EH (cell line): ENCODE measurements around the gene H2AZ1.
A peak's percentile ranks its signal among the peaks of the same experiment; 100 is the strongest.
"Not testable (repeated sequence)": the region's sequence is repeated elsewhere in the genome, so short reads cannot be mapped to it uniquely, and the experiment has no call there.

ENCODE experiments used
- DNase-seq: peaks from one replicate; pipeline ENCODE4 v3.0.0-alpha.2; 2015; ENCODE audit warnings: low read depth

H2AZ1 gene

DNA sequence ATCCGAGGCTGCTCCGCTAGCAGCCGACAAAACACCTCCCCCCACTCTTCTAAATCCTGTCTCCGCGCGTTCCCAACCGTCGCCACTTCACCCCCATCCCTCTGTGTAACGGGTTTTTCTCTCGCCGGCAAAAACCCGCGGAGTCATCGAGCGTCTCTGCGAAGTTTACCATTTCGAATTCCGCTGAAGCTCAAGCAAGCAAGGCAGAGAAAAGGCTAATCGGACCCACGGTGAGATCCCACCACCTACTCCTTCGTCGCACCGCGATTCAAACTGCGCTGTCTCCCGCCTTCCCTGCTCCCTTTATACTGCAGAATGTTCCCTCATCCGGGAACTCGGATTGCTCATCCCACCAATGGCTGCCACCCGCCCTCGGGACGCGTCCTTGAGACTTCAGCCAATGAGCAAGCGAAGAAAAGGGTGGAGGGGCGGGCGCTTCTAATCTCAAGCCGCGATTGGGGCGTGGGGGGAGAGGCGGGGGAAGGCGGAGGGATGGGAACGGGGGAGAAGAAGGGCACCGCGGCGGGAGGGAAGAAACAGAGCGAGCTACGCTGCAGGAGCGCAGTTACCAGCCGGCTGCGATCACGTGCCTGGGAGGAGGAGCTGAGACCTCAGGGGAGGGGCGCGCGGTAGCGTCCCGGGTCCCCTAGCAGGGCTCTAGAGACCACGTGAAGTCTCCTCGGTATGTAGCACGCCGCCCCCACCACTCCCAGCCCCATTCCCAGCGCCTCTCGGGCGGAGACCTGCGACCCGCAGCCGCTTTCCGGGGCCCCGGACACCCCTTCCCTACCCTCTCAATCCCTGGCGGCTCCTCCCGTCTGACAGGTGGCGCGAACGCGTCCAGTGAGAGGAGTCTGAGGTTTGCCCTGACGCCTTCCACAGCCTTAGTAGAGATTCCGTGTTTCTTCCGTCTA, at the start of gene H2AZ1:
Gene H2AZ1 (minus strand): TSS at position 277 of the 914 bp plus-strand sequence. CDS start 105 bp downstream, at position 172.
- peak; percentile 99 for DNase-seq

GRCh38 chr4:99998062-99998867, 48.2 kb upstream of the H2AZ1 start:
- DNase-seq, result peak; percentile 56

DNA sequence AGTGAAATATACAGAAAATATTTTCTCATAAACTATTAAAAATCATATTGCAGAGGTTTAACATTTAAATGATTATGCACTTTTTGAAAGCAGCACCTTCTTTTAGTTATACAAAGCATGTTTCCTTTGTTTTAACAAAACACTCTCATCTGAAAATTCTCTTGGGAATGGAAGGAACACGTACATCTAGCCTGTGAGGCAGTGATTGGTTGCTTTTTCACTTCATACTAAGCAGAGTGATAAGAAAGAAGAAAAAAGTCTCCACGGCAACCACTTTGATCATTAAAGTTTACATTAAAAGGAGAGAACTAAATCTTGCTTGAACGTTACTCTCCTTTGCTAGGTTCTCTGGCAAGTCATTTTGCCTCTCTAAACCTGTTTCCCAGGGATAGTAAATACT, 41.7 kb upstream of the H2AZ1 start:
- DNase-seq, result no peak

DNA sequence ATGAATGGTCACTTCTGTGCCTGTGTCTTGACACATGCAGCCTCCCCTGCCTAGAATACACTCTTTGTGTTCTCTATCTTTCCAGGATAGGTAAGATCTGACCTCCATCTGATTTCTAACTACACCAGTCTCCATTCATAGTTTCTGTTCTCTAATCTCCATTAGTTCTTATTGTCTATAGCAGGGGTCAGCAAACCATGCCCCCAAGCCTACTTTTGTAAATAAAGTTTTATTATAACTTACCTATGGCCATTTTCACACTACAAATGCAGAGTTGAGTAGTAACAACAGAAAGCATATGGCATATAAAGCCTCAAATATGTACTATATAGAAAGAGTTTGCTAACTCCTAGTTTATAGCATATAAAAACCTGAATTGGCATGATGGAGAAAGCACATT, 37.6 kb upstream of the H2AZ1 start:
- DNase-seq, result no peak

DNA sequence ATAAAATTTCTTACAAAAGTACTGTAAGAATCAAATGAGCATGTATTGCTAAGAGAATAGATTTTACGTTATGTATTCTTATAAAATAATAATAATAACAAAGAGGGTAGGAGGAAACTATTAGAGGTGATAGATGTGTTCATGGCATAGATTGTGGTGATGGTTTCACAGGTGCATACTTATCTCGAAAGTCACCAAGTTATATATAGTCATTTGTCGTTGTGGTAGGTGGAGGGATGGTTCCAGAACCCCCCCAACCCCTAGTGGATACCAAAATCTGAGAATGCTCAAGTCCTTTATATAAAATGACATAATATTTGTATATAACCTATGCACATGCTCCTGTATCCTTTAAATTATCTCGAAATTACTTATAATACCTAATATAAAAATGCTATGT, 36.7 kb upstream of the H2AZ1 start:
- no peak for DNase-seq

- no peak for DNase-seq
These were observed 33.3 kb upstream of the H2AZ1 start for GRCh38 chr4:99983289-99983943.

- peak; percentile 65 for DNase-seq
These were observed 29.8 kb upstream of the H2AZ1 start for GRCh38 chr4:99979872-99980271.

DNA sequence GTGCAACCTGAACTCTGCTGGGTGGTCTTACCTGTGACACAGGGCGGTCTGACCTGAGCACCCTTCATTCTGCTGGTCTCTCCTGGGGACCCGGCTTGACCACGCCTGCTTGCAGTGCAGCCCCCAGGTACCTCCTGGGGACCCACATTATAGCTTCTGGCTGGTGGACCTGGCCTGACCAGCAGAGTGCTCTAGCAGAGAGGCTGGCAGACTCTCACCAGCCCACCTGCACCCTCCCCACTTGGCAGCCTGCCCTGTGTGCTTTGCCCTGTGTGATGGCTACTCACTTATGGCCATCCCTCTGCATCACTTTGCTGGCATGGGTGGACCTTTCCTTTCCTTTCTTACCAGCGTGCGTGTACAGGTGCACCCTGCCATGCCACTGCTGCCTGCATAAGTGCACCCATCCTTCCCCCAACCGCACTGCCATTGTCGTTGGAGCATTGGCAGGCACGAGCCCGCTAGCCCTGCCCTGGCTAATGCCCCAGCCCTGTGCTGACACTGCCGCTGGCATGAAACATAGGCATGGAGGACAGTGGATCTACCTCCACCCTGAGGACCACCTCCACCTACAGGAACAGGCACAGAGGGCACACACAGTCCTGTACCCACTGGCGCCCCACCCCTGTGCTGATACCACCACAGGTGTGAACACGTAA, 21.5 kb upstream of the H2AZ1 start:
- DNase-seq, result no peak

GRCh38 chr4:99968330-99968729, 18.3 kb upstream of the H2AZ1 start:
- peak; percentile 91 for DNase-seq

- DNase-seq, result peak; percentile 55
These were observed 16.6 kb upstream of the H2AZ1 start for GRCh38 chr4:99966692-99967091.

GRCh38 chr4:99965674-99966350, 15.7 kb upstream of the H2AZ1 start:
- DNase-seq, result no peak

DNA sequence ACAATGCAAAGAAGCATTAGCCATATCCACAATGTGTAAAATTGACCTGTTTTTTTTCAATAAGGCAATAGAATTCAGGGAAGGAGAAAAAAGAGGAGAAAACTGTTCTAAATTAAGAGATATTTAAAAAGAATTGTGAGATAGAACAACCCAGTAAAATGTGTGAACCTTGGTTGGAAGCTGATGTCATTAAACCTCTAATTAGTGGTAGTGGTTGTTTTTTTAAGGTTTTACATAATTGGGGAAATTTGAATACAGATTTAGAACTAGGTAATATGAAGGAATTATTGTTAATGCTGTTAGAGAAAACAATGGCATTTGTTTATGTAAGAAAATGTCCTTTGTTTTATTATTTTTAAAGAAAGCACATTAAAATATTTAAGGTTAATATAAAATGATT, 15.1 kb upstream of the H2AZ1 start:
- DNase-seq, result no peak

DNA sequence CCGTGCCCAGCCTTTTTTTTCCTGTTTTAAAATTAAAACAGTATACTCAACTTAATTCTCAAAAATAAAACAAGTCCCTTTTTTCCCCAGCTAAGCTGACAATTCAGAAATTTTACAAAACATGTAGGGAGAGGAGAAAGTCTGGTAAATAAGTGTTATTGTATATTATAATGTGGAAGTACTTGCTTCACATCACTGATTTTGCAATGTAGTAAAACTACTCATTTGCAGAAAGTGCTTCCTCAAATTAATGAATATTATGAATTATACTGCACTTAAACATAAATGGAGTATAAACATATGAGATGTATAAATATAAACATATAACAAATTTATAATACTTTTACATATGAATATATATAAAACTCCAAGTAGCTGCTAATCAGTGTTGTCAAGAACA, 11.6 kb upstream of the H2AZ1 start:
- no peak for DNase-seq

DNA sequence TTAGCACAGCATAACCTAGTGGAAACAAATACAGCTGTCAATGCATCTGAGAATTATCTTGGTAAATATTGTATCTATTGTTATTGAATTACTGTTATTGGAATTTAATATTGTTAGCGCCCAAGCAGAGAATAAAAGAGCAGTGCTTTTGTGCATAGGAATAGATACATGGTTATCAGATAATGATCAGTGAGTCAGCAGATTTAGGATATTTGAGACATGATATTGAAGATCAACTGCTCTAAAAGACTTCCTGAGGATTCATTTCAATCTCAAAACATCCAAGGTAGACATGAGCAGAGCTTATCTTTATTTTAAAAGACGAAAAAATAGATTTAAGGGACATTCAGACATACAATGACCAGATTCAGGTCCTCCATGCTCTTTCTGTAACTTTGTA, 10.6 kb upstream of the H2AZ1 start:
- peak; percentile 11 for DNase-seq

DNA sequence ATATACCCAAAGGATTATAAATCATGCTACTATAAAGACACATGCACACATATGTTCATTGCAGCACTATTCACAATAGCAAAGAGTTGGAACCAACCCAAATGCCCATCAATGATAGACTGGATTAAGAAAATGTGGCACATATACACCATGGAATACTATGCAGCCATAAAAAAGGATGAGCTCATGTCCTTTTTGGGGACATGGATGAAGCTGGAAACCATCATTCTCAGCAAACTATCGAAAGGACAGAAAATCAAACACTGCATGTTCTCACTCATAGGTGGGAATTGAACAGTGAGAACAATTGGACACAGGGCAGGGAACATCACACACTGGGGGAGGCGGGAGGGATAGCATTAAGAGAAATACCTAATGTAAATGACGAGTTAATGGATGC, 8.1 kb upstream of the H2AZ1 start:
- not testable (repeated sequence) for DNase-seq

- no peak for DNase-seq
These were observed 809 bp upstream of the H2AZ1 start for GRCh38 chr4:99950913-99951254.

- DNase-seq, result peak; percentile 94
These were observed 759 bp downstream of the H2AZ1 start for GRCh38 chr4:99949034-99949998.

GRCh38 chr4:99947608-99948007, 2.5 kb downstream of the H2AZ1 start:
- peak; percentile 11 for DNase-seq

DNA sequence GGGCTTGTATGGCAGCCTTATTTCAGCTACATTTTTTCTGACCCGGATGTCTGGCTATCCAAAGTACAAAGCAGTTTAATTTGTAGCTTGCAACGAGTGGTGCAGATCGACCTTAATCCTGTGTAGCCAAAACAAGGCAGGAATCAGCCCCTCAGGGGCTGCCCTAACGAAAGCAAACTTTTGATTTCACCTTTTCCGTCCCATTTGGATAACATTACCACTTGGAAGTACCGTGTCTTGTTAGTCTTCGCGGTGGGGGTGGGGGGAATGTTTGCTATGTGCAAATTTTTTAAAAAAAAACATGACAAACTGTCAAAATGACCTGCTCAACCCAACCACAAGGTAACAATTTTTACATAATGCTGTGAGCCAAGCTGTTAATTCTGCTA, 2.9 kb downstream of the H2AZ1 start:
- no peak for DNase-seq
